Activated T-helper 1 cell treated with Interleukin-2 at 50 U/mL for 16 hours (primary cell): ENCODE measurements around the gene OSBPL3.

Experiments
- DNase-seq: peaks from one replicate; pipeline ENCODE4 v3.0.0-alpha.2; 2020; ENCODE audit warnings: low read depth

Gene OSBPL3

GRCh38 chr7:24896031-24896501, 83.9 kb downstream of the OSBPL3 start:
- no peak for DNase-seq

DNA sequence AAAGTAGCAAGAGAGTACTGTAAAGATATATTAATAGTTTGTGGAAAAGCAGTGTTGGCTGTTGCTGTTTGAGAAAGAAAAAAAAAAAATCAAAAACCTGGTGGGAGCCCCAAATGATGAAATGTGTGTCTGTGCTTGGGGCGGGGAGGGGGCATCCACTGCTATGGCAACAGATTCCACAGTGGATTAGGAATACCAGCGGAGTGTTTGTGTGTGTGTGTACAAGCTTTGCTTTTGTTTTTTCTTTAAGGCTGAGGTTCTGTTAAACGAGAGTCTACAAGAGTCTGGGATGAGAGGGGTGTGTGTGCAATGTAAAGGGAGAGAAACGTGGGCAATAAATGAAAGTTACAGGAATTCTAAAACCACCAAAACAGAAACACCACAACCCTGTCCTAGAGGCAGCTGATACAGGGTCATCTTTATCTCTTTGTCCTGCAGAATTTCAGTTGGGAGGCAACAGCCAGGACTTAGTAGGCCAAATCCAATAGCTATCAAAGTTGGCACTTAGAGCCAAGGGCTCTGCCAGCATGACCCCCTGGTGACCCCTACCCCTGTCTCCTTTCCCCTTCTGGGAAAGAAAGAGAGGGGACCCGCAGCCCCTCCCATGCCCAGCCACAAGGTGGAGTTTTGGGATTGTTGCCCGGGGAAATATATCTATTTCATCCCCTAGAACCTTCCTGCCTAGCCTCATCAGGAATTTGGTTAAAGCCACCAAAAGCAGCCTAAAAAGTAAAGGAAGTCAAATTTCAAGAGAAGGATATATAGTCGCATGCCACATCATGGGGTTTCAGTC, 85.4 kb downstream of the OSBPL3 start:
- DNase-seq: no peak

DNA sequence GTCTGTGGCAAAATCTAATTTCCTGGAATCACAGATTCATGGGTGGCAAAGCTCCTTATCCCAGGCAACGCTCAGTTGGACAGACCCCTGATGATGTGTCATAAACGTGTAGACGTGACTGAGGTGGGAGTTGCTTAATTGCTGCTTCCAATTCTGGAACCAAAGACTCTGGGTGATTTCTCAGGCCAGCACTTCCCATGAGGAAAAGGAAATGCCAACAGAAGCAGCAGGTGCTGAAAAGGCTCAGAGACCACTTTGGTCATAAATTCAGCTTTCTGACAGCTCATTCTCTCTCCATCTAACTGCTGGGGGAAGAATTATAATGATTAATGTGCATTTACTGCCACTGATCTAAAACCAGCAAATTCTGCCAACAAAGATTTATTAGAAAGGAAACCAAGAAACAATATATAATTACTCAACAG, 88.7 kb downstream of the OSBPL3 start:
- DNase-seq: no peak

DNA sequence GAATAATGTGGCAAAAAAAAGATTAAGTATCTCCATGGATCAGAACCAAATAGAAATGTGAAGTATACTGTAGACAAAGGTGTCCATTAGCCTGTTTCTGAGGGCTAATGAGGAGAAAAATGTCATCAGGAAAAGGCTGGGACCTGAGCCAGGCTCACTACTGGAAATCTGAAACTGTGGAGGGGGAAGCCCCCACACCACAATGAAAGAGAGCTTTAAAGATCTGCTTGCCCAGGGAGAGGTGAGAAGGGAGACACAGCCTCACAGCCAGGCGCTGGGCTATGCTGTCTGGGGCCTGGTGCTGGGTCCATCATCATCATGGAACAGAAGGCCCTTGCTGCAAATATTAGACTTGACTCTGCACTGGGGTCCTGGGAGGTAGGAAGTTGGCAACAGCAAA, 90.4 kb downstream of the OSBPL3 start:
- no peak for DNase-seq

GRCh38 chr7:24888653-24889052, 91.3 kb downstream of the OSBPL3 start:
- DNase-seq: no peak

- DNase-seq: no peak
These were observed 94.3 kb downstream of the OSBPL3 start for GRCh38 chr7:24885716-24886115.

DNA sequence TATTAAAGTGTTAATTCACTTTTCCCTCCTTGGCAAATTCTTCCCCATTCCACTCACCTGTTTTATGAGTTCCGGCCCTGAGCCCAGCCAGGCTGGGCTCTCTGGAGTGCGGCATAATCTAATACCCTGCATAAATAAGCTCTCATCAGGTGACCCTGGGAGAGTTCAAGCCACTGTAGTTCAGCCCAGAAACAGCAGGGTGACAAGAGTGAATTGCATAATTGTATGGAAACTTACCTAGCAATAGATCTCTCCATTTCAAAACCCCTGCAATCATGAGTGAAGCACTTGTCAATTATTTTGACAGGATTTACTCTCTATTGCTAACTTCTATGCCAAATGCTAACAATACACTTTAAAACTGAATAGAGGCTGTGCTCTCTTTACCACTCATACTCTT, 94.7 kb downstream of the OSBPL3 start:
- no peak for DNase-seq

DNA sequence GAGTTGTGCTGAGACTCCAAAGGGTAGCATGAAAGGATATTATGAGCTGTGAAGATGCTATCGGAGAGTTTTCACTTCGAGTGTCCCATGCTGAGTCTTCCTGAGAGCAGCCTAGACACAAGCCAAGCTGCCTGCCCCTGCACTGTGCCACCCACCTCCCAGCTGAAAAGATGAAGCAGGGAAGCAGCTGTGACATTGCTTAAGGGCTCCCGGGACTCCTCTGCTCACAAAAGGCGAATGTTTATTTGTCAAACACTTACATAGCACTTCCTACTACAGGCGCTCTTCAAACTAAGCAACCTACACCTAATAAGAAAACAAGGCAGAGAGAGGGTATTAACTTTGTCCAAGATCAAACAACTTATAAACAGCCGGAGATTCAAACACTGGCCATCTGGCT, 95.6 kb downstream of the OSBPL3 start:
- no peak for DNase-seq

GRCh38 chr7:24883622-24884013, 96.4 kb downstream of the OSBPL3 start:
- DNase-seq: no peak

GRCh38 chr7:24882989-24883621, 96.9 kb downstream of the OSBPL3 start:
- DNase-seq: no peak

GRCh38 chr7:24881623-24882022, 98.4 kb downstream of the OSBPL3 start:
- DNase-seq: no peak

- no peak for DNase-seq
These were observed 99.1 kb downstream of the OSBPL3 start for GRCh38 chr7:24880886-24881285.

DNA sequence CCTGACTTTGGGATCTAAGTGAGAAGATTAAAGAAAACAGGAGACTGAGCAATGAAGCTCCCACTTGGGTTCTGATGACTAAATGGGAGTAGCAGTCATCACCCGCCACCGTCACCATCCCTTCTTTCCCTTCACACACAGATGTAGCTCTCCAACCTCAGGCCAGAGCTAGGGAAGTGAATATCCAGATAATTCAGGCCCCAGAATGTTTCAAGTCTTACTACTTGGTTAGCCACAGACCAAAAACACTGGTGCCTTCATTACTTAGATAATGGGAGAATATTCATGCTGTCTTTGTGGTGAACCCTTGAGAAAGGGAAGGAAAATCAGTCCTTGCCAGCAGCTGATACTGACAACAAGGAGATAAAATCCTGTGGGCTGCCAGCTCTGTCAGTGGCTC, 100.7 kb downstream of the OSBPL3 start:
- DNase-seq: no peak

DNA sequence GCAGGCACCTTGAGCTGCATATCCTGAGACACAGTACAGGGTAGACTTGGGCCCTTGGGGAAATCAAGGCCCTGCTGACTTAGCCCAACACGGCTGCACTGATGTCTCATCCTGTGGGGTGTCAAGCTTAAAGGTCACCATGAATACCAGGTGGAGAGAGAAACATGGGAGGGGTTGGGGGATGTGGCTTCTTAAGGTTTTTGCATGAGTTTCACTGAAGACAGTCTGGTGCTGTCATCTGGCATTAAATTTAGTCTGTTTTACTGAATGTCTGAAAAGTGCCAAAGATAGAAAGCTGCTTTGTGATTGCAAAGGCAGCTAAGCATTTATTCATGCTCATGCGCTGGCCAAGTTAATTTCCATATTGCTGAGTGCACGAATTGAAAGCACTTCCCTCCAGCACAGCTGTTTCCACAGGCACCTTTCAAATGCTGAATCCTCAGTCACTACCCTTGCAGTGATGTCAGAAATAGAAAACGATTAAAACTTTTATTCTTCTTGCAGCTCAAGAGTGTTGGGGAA, 102.1 kb downstream of the OSBPL3 start:
- no peak for DNase-seq

DNA sequence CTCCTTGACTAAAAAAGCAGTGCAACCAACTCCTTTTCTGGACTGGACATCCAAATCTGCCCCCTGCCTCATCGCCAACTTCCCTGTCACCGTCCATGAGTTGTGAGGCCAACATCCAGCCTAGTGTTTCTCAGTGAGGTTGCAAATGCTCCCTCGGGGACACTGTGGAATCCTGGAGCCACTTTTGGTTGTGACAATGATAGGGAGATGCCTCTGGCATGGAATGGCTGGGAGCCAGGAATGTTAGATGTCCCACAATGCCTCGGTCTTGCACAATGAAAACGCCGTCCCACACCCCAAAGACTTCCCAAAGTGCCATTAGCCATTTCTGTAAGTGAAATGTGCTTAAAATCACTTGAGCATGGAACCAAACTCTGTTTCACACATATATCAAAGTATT, 105.2 kb downstream of the OSBPL3 start:
- no peak for DNase-seq

GRCh38 chr7:24873944-24874343, 106.0 kb downstream of the OSBPL3 start:
- no peak for DNase-seq

DNA sequence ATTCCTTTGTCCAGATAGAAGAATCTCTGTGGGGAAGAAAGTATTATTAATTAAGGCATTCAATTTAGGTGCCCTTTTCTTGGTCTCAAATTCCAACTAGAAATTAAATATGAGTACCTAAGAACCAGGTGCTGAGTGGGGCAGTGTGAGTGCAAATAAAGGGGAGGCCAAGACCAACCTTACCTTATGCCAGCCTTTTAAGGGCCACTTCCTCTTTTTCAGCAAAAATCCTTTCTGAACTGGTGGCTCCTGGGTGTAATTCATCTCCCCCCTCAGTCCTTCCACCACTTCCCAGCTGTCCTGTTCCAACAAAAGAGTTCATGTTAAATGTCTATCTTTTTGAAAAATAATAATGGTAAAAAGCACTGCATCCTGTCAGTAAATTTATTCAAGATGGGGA, 108.2 kb downstream of the OSBPL3 start:
- no peak for DNase-seq

DNA sequence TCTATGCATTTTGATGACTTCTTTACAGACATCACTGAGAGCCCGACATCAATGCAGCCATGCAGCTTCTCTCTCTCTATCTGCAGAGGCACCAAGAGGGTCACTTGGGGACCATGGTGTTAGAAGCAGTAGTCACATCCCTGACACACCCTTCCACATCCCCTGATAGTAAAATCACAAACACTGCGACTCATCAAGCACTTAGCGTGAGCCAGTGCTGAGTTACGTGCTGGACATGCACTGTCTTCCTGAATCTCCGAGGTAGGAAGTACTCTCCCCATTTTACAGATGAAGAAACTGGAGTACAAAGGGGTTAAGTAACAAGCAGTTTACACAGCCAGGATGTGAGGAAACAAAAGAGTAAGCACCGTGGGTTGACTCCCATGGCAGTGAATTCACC, 109.2 kb downstream of the OSBPL3 start:
- DNase-seq: no peak

DNA sequence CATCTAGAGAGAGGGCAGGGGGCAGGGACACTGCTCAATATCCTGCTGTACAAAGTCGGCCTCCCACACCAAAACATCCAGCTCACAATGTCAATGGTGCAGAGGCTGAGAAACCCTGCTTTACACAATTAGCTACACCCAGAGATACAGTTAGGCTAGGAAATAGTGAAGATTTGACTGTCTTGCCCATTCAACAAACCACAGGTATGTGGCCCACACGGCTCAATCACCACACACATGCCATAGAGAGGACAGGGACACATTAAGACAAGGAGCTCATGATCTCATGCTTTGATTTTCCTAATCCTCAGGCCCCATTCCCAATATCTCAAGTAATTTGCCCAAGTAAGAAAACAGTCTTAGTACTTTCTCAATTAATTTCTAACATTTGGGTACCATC, 110.4 kb downstream of the OSBPL3 start:
- no peak for DNase-seq

DNA sequence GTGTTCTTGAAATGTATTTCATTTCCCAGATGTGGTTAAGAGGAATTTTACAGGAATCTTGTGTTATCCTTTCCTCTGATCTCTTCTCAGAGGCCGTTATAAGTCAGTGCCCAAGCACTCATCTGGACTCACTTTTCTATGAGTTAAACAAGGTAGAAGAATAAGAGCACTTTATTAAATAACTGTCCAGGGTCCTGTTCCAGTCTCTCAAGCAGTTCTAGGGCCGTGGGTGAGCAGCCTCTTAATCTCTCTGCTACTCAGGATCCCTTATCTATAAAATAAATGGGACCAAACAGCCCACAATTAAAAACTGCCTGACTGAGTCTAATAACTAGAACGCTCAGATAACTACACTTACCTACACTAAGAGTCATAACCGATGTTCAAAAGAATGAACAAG, 111.2 kb downstream of the OSBPL3 start:
- DNase-seq: no peak

- DNase-seq: no peak
These were observed 113.9 kb downstream of the OSBPL3 start for GRCh38 chr7:24866004-24866615.

- no peak for DNase-seq
These were observed 115.7 kb downstream of the OSBPL3 start for GRCh38 chr7:24864214-24864817.

- DNase-seq: no peak
These were observed 116.4 kb downstream of the OSBPL3 start for GRCh38 chr7:24863626-24864025.
